ENCODE data around the gene PTPRE.

The PTPRE gene

GRCh38 chr10:127908106-127908958 is 1.4 kb downstream of the PTPRE start:
- DNase-seq = no peak

GRCh38 chr10:127908959-127909267 is 2.0 kb downstream of the PTPRE start:
- no peak for DNase-seq

- no peak for DNase-seq
Observed at GRCh38 chr10:127909716-127910463, 3.0 kb downstream of the PTPRE start.

GRCh38 chr10:127910464-127910770 is 3.5 kb downstream of the PTPRE start:
- no peak for DNase-seq

- DNase-seq = no peak
Observed at GRCh38 chr10:127911218-127911866, 4.4 kb downstream of the PTPRE start.

GRCh38 chr10:127911867-127912257 is 5.0 kb downstream of the PTPRE start:
- no peak for DNase-seq

- DNase-seq = no peak
Observed at GRCh38 chr10:127912607-127913367, 5.9 kb downstream of the PTPRE start.

GRCh38 chr10:127913368-127913759 is 6.5 kb downstream of the PTPRE start:
- no peak for DNase-seq

- no peak for DNase-seq
Observed at GRCh38 chr10:127915324-127915723, 8.4 kb downstream of the PTPRE start.

GRCh38 chr10:127916826-127917225 is 9.9 kb downstream of the PTPRE start:
- no peak for DNase-seq

- no peak for DNase-seq
Observed at GRCh38 chr10:127918572-127918971, 11.7 kb downstream of the PTPRE start.

GRCh38 chr10:127919418-127920271 is 12.7 kb downstream of the PTPRE start:
- no peak for DNase-seq

- DNase-seq = no peak
Observed at GRCh38 chr10:127920306-127921074, 13.6 kb downstream of the PTPRE start.

- DNase-seq = no peak
Observed at GRCh38 chr10:127921075-127921752, 14.3 kb downstream of the PTPRE start.

- no peak for DNase-seq
Observed at GRCh38 chr10:127921753-127922145, 14.8 kb downstream of the PTPRE start.

- DNase-seq = no peak
Observed at GRCh38 chr10:127922206-127922605, 15.3 kb downstream of the PTPRE start.

- DNase-seq = no peak
Observed at GRCh38 chr10:127922675-127923366, 15.9 kb downstream of the PTPRE start.

GRCh38 chr10:127923646-127924045 is 16.7 kb downstream of the PTPRE start:
- no peak for DNase-seq

GRCh38 chr10:127925471-127926207 is 18.7 kb downstream of the PTPRE start:
- no peak for DNase-seq

GRCh38 chr10:127926455-127926854 is 19.6 kb downstream of the PTPRE start:
- no peak for DNase-seq
